NCI-H774 (cell line): Measurements from ENCODE around the gene LUC7L2.
A peak's percentile ranks its signal among the peaks of the same experiment; 100 is the strongest.
"Not testable (repeated sequence)": the region's sequence is repeated elsewhere in the genome, so short reads cannot be mapped to it uniquely, and the experiment has no call there.

Experiments
- DNase-seq: peaks from one replicate; lab custom pipeline; 2025; lab: John Stamatoyannopoulos, UW

Gene LUC7L2

DNA sequence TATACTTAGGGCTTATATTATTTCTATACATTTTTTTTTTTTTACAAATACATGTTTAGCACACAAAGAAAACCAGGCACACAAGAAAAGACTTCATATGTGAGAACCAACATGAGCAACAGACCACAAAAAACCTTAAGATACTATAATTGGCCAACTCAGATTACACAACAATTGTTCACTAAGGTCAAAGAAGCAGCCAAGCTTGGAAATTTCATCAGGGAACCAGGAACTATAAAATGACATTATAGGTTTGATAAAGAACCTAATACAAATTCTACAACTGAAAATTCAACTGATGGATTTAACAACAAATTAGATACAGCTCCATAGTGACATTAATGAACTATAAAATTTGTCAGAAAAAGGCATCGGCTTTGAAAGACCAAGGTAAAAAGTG is 4.4 kb upstream of the LUC7L2 start:
- no peak for DNase-seq

DNA sequence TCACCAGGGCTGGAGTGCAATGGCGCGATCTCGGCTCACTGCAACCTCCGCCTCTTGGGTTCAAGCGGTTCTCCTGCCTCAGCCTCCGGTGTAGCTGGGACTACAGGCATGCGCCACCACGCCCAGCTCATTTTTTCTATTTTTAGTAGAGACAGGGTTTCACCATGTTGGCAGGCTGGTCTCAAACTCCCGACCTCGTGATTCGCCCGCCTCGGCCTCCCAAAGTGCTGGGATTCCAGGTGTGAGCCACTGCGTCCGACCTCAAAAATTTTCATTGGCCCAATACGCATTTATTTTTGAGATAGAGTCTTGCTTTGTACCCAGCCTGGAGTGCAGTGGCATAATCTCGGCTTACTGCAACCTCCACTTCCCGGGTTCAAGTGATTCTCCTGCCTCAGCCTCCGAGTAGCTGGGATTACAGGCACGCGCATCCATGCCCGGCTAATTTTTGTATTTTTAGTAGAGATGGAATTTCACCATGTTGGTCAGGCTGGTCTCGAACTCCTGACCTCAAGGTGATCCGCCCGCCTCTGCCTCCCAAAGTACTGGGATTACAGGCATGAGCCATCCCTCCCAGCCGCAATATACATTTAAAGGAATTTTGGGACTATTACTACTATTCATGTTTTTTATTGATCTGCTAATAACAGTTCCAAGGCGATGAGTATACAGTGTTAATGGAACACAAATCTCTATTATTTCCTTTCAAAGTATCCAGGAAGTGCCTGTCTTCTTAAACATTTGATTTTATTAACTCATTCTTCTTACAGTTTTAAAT is 1.8 kb upstream of the LUC7L2 start:
- DNase-seq: not testable (repeated sequence)

DNA sequence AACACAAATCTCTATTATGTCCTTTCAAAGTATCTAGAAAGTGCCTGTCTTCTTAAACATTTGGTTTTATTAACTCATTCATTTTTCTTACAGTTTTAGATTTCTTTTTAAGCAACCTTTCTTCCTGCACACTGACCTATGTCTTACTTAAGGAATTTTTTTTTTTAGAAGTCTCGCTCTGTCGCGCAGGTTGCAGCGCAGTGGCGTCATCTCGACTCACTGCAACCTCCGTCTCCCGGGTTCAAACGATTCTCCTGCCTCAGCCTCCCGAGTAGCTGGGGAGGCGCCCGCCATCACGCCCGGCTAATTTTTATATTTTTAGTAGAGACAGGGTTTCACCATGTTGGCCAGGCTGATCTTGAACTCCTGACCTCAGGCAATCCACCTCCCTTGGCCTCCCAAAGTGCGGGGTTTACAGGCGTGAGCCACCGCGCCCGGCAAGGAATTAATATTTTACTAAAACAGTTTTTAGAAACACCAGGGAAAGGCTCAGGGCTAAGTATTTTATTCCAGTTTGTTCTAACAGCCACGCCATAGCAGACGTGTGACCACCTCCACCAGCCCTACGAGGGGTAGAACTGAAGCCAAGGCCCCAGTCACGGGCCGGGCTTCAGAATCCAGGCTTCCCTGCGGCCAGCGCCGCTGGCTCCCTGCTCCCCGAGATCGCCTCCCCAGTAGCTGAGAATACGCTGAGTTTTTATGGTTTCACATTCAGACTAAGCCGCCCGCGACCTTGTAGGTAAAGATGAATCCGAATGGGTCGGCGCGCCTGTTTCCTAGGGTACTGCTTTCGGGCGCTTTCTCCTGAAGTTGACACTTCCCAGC is 941 bp upstream of the LUC7L2 start:
- peak; percentile 18 for DNase-seq

DNA sequence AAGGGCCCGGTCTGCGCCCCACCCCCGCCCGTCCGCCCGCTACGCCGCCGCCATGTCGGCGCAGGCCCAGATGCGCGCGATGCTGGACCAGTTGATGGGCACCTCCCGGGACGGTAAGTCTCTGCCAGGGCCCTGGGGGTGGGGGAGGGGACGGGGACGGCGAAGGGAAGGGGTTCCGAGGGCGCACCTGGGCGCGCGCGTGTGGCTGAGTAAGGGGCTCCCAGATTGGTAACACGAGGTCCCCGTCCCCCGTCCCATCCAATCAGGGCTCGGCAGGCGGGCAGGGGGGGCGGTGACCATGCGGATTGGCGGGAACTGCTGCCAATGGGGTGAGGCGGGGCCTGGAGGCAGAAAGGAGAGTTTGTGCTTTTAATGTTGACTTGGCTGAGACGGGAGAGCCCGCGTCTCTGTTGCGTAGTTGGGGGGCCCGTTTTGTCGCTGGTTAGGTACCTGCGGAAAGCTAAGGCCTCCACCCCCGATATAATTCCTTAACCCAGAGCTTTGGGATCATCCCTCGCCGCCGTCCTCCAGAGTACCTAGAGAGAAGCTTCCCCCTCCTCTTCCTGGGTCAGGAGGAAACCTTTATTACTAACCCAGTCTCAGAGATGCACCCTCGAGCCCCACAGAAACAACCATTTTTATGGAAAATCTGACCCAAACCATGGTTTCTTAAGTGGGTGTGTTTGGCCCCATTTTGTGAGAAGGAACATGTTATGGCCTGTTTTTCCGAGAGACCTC is 685 bp downstream of the LUC7L2 start:
- peak; percentile 93 for DNase-seq

DNA sequence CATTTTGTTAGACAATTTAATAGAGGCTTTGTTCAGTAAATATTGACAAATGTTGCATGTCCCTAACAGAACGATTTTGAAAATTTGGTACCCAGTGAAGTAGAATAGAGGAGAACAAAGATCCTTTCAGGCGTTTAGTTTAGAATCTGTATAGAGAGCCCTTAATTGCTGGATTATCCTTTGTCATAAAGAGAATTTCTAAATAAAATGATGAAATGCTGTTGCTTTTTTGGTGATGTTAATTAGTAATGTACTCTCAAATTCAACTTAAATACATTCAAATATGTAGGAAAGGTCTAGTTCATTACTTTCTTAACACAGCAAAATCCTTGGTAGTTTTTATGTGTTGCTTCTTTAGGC is 1.2 kb downstream of the LUC7L2 start:
- no peak for DNase-seq

DNA sequence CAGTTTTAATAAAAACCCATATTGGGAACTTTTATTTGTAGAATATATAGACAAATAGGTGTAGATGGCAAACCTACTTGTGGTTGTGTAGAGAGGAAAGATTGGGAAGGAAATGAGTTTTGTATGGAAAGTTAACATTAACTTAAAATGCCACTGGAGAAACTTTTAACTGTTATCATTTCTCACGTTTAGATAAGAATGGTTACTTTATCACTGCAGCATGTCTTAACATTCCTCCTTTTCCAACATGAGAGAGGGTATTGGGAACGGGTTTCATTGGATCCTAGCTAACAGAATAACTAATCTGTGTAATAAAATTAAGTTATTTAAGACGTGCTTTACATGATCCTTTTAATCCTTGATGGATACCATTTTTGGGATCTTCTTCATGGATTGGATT is 1.8 kb downstream of the LUC7L2 start:
- no peak for DNase-seq

DNA sequence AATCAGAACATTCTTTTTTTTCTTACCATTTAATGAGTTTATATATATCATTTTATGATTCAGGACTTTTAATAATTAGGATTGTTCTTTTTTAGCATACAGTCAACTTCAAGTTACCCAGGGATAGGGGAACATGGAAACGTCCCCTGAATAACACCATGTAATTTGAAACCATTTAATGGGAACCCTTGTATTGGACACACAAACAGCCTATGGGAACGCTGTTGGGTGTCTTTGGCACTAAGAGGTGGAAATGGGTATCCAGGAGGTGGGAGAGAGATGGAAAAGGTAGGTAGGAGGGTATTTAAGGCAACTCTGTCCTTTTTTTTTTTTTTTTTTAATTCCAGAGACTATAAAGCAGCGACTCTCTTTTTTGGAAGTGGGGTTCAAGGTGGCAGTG is 2.6 kb downstream of the LUC7L2 start:
- DNase-seq: no peak

DNA sequence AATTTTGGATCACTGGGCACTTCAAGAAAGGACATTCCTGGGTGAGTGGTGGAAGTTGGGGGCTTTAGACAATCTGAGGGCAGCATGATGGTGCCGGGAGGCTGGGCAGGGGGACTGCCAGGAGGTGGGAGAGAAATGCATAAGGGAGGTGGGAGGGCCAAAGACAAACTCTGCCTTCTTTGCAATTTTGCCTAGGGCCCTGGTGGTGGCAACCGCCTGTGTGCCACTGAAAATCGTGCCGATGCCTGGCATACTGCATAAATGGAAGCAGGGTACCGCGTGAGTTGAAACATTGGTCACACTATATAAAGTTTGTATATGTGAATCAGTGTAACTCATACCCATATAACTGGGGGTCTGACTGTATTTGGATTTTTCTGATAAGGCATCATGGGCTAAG is 3.3 kb downstream of the LUC7L2 start:
- no peak for DNase-seq

DNA sequence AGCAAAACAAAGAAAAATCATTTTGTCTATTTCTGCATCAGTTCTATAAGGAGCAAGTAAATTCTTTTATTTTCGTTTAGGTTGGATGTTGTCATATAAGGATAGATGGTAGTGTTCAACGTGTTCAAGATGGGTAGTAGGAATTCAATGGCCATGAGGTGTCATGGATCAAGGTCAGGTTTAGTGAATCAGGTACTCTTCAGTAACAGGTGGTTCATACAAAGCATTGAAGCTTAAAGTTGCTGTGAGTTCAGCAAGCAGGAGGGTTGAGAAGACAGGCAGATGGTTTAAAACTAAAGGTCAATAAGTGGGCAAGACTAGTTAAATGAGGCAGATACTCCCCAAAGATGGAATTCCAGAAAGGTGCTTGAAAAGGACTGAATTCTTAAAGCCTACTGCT is 5.6 kb downstream of the LUC7L2 start:
- DNase-seq: no peak

DNA sequence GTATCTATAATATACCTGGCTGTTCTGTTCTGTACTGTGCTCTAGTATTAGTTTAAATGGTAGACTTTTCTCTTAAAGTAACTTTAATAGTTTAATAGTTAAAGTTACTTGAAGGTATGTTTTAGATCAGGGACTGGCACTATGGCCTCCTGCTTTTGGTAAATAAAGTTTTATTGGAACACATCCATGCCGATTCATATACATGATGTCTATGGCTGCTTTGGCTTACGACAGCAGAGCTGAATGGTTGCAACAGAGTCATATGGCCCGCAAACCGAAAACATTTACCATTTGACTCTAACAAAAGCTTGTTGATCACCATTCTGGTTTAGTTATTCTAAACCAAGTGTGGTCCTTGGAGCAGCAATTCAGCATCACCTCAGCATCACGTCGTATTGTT is 6.7 kb downstream of the LUC7L2 start:
- no peak for DNase-seq

DNA sequence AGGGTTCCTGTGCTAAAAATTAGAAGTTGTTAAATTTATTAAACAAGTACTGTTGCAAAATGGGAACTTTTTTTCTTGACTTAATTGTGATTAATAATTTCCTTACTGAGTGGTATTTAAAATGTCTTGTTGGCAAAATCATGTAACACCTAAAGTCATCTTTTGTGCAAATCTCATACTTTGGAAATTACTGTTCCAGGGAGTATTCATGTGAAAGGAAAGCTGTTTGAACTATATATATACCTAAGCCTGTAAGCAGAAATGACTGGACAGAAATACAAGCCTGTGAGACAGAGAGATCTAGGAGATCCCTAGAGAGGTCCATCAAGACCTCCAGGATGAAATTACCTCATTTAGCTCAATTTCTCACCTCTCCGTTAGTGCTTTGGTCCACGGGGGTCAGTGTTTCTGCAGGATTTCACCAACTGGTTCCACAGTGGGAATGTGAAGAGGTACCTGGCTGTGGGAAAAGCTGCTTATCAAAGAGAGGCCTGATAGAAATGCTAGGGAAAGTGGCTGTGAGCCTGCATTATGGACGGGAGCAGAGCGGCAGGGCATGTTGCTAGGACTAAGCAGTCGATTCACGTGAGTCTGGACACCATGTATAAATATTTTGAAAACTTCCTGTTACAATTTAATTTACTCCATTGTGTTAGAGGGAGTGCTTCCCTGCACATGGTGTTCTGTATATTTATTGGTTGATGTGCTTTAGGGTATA is 7.9 kb downstream of the LUC7L2 start:
- no peak for DNase-seq

DNA sequence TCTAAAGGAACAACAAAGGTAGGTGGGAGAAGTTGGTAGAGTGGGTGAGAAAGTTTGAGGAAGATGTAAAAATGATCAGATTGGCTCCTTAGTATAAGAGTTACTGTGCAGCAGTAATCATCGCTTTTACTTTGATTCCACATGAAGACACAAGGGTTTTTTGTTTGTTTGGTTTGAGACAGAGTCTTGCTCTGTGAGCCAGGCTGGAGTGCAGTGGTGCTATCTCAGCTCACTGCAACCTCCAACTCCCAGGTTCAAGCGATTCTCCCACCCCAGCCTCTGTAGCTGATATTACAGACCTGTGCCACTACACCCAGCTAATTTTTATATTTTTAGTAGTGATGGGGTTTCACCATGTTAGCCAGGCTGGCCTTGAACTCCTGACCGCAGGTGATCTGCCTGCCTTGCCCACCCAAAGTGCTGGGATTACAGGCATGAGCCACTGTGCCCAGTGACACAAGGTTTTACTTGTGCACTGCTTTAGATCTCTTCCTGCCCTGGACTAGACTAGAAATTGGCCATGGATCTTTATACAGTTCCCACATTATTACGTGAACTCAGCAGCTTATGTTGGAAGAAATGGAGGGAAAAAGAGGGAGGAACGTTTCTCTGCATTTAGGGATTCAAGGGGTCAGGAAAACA is 10.7 kb downstream of the LUC7L2 start:
- no peak for DNase-seq

DNA sequence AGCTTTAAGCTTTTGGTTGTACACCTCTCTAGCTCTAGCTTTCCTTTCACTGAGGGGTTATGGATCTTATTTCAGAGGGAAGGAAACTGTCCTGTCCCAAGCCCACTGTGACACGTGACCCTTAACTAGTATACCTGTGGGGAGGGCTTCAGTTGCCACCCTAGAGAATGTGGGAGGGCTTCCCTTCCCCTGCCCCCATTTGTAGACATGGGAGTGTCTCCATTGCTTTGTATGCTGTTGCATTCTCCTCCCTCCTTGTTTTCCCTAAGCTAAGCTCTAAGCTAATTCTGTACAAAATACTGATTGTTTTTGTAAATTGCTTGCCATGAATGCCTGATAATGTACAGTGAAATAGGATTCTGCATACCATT is 11.2 kb downstream of the LUC7L2 start:
- DNase-seq: no peak

DNA sequence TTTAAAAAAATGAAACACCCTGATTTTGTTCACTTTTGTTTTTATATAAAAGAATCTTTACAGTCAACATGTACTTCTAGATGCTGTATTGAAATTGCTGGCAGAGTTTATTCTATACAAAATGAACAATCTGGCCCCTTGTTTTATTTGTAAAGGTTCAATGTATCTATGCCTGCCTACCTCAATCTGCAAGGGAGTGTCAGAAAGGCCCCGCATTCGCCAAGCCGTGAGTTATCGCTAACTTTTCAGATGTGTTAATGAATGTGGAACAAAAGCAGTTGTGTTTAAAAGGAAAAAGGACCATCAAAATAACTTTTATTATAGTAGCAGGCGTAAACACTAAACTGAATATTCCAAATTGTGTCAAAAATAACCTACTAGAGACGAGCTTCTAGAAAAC is 14.6 kb downstream of the LUC7L2 start:
- no peak for DNase-seq

DNA sequence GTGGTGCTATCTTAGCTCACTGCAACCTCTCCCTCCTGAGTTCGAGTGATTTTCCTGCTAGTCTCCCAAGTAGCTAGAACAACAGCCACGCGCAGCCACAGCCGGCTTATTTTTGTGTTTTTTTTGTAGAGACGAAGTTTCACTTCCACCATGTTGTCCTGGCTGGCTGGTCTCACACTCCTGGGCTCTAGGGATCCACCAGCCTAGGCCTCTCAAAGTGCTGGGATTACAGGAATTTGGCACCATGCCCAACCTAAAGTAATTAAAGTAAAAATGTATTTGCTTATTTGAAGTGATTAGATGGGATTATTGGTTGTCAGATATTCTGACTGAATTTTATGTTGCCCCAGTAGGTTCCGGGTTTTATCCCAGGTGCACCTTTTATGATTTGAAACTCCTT is 22.7 kb downstream of the LUC7L2 start:
- DNase-seq: no peak

DNA sequence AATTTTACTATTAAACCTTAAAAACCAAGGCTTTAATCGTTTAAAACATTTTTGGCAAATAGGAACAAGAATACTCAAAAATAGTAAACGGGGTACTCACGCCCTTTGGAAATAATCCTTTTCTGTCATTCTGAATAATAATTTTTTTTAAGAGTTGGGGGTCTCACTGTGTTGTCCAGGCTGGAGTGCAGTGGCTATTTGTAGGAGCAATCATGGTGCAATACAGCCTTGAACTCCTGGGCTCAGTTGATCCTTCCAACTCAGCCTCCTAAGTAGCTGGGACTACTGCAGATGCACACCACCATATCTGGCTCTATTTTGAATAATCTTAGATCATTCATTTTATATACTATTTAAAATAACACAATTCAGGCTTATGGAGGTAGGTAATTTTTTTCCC is 24.9 kb downstream of the LUC7L2 start:
- DNase-seq: no peak

DNA sequence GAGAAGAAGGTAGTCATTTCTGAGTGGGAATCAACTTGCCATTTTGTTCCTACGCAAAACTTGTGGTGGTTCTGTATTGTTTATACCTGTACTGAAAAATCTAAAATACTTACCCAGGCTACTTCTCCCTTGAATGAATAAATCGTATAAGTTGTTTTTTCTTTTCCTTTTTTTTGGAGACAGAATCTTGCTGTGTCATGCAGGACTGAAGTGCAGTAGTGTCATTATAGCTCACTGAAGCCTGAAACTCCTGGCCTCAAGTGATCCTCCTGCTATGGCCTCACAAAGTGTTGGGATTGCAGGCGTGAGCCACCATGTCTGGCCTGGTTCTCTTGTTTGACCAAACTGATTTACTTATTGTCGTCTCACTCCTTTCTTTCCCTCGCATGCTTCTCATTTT is 27.9 kb downstream of the LUC7L2 start:
- no peak for DNase-seq

DNA sequence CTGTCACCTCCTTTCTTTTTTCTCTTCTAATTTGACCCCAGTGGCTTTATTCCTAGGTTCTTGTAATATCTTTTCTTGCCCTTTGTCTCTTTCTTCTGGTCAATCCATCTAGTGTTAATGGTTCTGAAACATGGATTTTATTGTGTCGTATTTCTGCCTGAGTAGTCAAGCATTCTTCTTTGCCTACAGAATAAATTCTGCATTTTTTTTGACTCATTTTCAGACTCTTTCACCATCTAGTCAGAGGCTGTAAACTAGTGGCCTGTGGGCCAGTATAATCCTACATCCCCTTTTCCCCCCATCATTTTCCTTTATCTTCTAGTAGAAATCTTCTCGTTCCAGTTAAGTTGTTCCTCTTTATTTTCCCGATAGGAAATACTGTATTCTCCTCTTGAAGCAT is 29.4 kb downstream of the LUC7L2 start:
- no peak for DNase-seq

DNA sequence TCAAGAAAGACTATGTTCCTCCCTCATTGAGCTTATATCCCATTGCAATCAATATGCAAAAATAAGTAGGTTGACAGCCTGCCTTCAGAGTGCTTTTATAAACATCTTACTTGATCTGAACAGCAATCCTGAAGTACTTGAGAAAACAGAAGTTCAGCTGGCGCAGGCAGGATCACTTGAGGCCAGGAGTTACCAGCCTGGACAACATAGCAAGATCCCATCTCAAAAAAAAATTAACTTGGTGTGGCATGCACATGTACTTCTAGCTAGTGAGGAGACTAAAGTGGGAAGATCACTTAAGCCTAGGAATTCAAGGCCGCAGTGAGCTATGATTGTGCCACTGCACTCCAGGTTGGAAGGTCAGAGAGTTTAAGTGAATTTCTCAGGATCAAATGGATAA is 30.1 kb downstream of the LUC7L2 start:
- no peak for DNase-seq

DNA sequence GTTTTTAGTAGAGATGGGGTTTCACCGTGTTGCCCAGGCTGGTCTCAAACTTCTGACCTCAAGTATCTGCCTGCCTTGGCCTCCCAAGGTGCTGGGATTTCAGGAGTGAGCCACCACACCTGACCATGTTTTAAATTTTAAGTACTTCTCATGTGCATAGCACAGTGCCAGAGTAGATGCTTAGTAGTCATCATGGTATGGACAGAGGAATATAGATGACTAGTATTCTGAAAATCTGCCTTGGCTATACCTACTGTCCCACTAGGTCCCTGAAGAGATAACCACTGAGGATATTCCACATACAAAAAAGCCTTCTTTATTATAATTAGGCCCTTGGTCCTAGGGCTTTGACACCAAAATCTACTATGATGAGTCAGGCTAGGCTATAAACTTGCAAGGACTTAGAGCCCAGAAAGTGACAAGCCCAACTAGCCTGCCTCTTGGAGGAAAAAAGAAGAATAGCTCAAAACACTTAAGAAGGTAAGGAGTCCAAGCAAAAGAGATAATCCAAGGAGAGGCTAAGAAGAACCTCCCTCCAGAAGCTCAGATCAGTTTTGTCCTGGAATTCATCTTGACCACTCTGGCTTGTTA is 34.0 kb downstream of the LUC7L2 start:
- DNase-seq: no peak

DNA sequence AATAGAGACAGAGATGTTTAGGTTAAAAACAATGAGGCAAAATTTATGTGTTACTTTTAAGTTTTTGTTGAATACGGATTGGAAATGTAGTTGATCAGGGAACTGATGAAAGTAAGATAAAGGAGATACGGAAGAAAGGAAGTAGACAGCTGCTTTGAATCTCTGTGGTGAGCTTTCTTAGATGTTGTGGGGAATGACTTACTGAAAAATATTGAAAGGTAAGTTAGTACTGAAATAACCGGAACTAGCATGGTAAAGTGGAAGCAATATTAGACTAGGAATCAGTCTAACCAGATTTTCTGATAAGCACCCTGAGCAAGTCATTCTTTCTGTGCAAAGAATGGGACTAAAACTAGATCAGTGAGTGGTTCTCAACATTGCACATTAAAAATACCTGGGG is 34.8 kb downstream of the LUC7L2 start:
- DNase-seq: no peak
